ENCODE data around the gene GPC5.

GPC5 gene

DNA sequence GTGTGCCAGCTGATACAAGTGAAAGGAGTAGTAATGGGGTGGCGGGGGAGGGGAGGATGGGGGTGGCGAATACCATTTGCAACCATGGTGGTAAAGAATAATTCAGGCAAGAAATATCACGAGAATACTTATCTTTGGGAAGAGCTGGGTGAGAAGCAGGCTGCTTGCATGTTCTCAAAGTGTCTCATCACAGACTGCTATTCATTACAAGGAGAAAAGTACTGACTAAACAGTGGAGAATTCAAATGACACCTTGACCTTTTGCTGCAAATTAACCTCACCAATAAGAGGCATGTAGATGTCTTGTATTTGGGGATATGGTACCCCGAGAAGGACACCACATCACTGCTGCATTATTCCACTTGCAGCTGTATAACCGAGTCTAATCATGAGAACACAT is 1242.5 kb downstream of the GPC5 start:
- no peak for DNase-seq (ENCODE audit: extremely low read depth, low read depth)
- TF ChIP-seq CTCF (IDR thresholded peaks at IDR 0.05; ENCODE audit: low read depth, low read length), result no peak

DNA sequence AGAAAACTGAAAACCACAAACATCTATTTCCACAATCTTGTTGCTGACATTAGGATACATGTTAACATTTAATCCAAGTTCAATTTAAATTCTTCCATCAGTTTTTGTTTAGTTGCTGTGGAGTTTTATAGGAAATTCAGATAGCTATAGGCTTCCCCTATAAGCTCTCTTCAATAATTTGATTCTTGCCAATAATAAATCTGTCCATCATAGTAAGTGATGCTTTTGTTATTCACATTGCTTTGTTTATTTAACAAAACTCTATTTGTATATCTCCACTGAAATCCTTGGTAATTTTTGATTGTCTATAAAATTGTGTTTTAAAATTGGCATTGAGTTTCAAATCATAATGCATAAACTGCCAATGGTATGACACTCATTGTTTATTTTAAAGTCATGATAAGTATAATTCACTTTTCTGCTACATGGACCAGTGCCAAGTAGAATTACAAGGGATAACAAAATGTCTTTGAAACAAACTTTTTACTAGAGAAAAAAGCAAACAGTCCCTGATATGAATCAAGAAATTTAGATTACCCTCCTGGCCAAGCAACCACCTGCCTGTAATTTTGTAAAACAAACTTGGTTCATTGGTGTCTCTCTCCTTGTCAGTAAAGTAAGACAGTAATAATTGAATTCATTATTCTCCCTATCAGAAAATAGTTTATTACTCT is 1250.9 kb downstream of the GPC5 start:
- TF ChIP-seq CTCF (IDR thresholded peaks at IDR 0.05; ENCODE audit: low read depth, low read length), result no peak
- no peak for DNase-seq (ENCODE audit: extremely low read depth, low read depth)

DNA sequence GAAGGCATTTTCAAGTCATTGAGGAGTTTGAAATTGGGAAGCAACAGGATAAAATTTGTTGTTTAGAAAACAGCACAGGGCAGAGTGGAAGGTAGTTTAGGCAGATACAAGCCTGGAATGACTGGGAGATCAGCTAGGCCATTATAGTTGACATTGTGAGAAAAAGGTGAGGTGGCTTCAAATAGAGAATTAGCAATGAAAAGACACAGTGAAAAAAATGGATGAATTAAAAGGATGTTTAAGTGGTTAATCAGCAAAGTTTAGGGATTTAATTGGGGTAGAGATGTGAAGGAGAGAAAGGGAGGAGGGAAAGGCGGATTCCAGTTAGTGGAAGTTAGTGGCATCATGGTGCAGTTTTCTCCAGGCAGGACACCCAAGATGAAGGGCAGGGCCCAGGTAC is 1257.7 kb downstream of the GPC5 start:
- DNase-seq (ENCODE audit: extremely low read depth, low read depth), result no peak
- TF ChIP-seq CTCF (IDR thresholded peaks at IDR 0.05; ENCODE audit: low read depth, low read length), result no peak

GRCh38 chr13:92656648-92657047 is 1258.2 kb downstream of the GPC5 start:
- no peak for TF ChIP-seq CTCF (IDR thresholded peaks at IDR 0.05; ENCODE audit: low read depth, low read length)
- DNase-seq (ENCODE audit: extremely low read depth, low read depth), result no peak

GRCh38 chr13:92657565-92657964 is 1259.1 kb downstream of the GPC5 start:
- no peak for TF ChIP-seq CTCF (IDR thresholded peaks at IDR 0.05; ENCODE audit: low read depth, low read length)
- no peak for DNase-seq (ENCODE audit: extremely low read depth, low read depth)

GRCh38 chr13:92658293-92658692 is 1259.9 kb downstream of the GPC5 start:
- no peak for DNase-seq (ENCODE audit: extremely low read depth, low read depth)
- no peak for TF ChIP-seq CTCF (IDR thresholded peaks at IDR 0.05; ENCODE audit: low read depth, low read length)

- DNase-seq (ENCODE audit: extremely low read depth, low read depth), result no peak
- TF ChIP-seq CTCF (IDR thresholded peaks at IDR 0.05; ENCODE audit: low read depth, low read length), result no peak
These were observed 1263.0 kb downstream of the GPC5 start for GRCh38 chr13:92661406-92661805.

Measured in AG09319 (cell line).